ENCODE data around the gene TRPM6.

GRCh38 chr9:74724317-74724716, 163.4 kb downstream of the TRPM6 start:
- TF ChIP-seq CTCF (IDR thresholded peaks at IDR 0.05) (no peak), ZFX (IDR thresholded peaks at IDR 0.05; ENCODE audit: borderline replicate concordance) (no peak)

Data from 22Rv1 (cell line).